GM12872 (cell line): ENCODE results near the gene KCTD7.

Source experiments
- CTCF ChIP-seq: IDR thresholded peaks from 3 replicates; pipeline ENCODE4 v1.5.1; 2011; ENCODE audit warnings: low read depth, mild to moderate bottlenecking, low read length, moderate library complexity; ENCODE audit not compliant: insufficient read depth

KCTD7 gene

GRCh38 chr7:66671034-66671433 lies 42.4 kb downstream of the KCTD7 start:
- no peak for TF ChIP-seq CTCF

DNA sequence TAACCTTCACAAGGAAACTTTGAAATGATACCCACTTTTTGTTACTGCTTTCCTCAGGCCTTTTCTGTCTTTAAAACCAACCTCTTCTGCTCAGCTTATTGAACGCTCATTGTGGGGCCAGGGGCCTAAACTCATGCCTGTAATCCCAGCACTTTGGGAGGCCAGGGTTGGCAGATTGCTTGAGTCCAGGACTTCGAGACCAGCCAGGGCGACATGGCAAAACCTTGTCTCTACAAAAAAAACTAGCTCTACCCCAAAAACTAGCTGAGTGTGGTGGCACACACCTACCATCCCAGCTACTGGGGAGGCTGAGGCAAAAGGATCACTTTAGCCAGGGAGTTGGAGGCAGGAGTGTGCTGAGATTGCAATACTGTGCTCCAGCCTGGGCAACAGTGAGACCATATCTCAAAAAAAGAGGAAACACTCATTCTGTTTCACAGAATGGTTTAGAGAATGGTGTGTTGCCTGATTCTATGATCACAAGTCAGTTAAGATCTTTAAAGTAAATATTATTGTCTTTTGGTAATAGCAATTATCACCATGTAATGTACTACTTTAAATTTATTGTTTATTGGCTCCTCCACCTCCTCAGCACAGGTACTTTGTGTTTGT lies 51.1 kb downstream of the KCTD7 start:
- no peak for TF ChIP-seq CTCF

- TF ChIP-seq CTCF, result no peak
These were observed 53.0 kb downstream of the KCTD7 start for GRCh38 chr7:66681491-66682349.

- TF ChIP-seq CTCF, result no peak
These were observed 53.8 kb downstream of the KCTD7 start for GRCh38 chr7:66682350-66683093.

- no peak for TF ChIP-seq CTCF
These were observed 55.1 kb downstream of the KCTD7 start for GRCh38 chr7:66683770-66684123.

GRCh38 chr7:66687186-66687585 lies 58.5 kb downstream of the KCTD7 start:
- TF ChIP-seq CTCF, result no peak

DNA sequence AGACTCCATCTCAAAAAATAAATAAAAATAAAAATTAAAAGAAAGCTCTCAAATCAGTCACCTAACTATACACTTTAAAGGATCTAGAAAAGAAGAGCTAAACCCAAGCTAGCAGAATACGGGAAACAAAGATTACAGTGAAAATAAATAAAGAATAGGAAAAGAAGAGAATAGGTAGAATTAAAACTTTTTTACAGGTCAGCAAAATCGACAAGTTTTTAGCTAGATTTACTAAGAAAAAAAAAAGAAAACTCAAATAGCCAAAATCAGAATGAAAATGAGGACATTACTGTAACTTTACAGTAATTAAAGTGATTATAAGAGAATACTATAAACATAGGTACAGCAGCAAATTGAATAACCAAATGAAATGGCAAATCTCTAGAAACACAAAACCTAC lies 60.4 kb downstream of the KCTD7 start:
- TF ChIP-seq CTCF, result no peak
